Neuron (in vitro differentiated cells): ENCODE data around the gene TMEM187.
A peak's percentile ranks its signal among the peaks of the same experiment; 100 is the strongest.

ENCODE experiments used
- H2AFZ ChIP-seq: one replicate; pipeline ENCODE4 v1.6.1; 2013; ENCODE audit warnings: low read depth, mild to moderate bottlenecking, inconsistent platforms, low read length, moderate library complexity
- H3K27me3 ChIP-seq: one replicate; pipeline ENCODE4 v1.6.1; 2013; ENCODE audit warnings: low read length; ENCODE audit not compliant: insufficient read depth
- H3K36me3 ChIP-seq: one replicate; pipeline ENCODE4 v1.6.1; 2013; ENCODE audit warnings: low read length; ENCODE audit not compliant: insufficient read depth
- H3K4me1 ChIP-seq: one replicate; pipeline ENCODE4 v1.6.1; 2013; ENCODE audit warnings: low read length; ENCODE audit not compliant: insufficient read depth
- H3K4me3 ChIP-seq: 2 replicates; pipeline ENCODE4 v1.5.1; 2013; ENCODE audit warnings: mild to moderate bottlenecking, low read length, moderate library complexity
- H3K9me3 ChIP-seq: one replicate; pipeline ENCODE4 v1.6.1; 2013; ENCODE audit warnings: low read length

The TMEM187 gene

GRCh38 chrX:153972368-153973126 lies at the start of gene TMEM187:
TMEM187 (plus strand) TSS chrX:153972754; CDS start chrX:153982063, 9,309 bp downstream.
- no peaks in the 10 kb centered on the region for H3K27me3 ChIP-seq
- H3K4me3 ChIP-seq, result peak within 1 kb of the TSS; percentile 96
- H3K36me3 ChIP-seq, result no peaks in the 10 kb centered on the region
- H3K9me3 ChIP-seq, result no peaks in the 10 kb centered on the region
- H2AFZ ChIP-seq, result peak within 1 kb of the TSS; percentile 85
- peaks cover 41% of the 10 kb centered on the region for H3K4me1 ChIP-seq

GRCh38 chrX:153922932-153923857 lies 49.4 kb upstream of the TMEM187 start:
- Histone ChIP-seq H2AFZ (no peak overlapping the region), H3K36me3 (no peaks in the 10 kb centered on the region), H3K27me3 (peaks cover 15% of the 10 kb centered on the region), H3K9me3 (no peaks in the 10 kb centered on the region), H3K4me3 (no peak overlapping the region), H3K4me1 (peaks cover 17% of the 10 kb centered on the region)

- Histone ChIP-seq H3K4me1 (peaks cover 20% of the 10 kb centered on the region), H3K9me3 (no peaks in the 10 kb centered on the region), H2AFZ (no peak overlapping the region), H3K4me3 (no peak overlapping the region), H3K36me3 (no peaks in the 10 kb centered on the region), H3K27me3 (peaks cover 13% of the 10 kb centered on the region)
Observed at GRCh38 chrX:153924149-153924861, 48.2 kb upstream of the TMEM187 start.

GRCh38 chrX:153925387-153925738 lies 47.2 kb upstream of the TMEM187 start:
- Histone ChIP-seq H3K27me3 (peaks cover 15% of the 10 kb centered on the region), H3K36me3 (no peaks in the 10 kb centered on the region), H3K4me1 (peaks cover 20% of the 10 kb centered on the region), H2AFZ (no peak overlapping the region), H3K4me3 (no peak overlapping the region), H3K9me3 (no peaks in the 10 kb centered on the region)

GRCh38 chrX:153925739-153926551 lies 46.6 kb upstream of the TMEM187 start, which contains the start of gene ARHGAP4:
ARHGAP4 (minus strand) TSS chrX:153926264; CDS start chrX:153926202, 62 bp downstream.
- Histone ChIP-seq H3K36me3 (no peaks in the 10 kb centered on the region), H3K4me1 (peaks cover 20% of the 10 kb centered on the region), H3K27me3 (peaks cover 11% of the 10 kb centered on the region), H3K9me3 (no peaks in the 10 kb centered on the region), H2AFZ (no peak within 1 kb of the TSS), H3K4me3 (peak within 1 kb of the TSS; percentile 67)

- Histone ChIP-seq H3K9me3 (no peaks in the 10 kb centered on the region), H3K4me1 (peaks cover 18% of the 10 kb centered on the region), H3K4me3 (no peak overlapping the region), H2AFZ (no peak overlapping the region), H3K36me3 (peaks cover under 1% of the 10 kb centered on the region), H3K27me3 (peaks cover 16% of the 10 kb centered on the region)
Observed at GRCh38 chrX:153926552-153926857, 46.0 kb upstream of the TMEM187 start.

GRCh38 chrX:153926858-153927671 lies 45.5 kb upstream of the TMEM187 start:
- Histone ChIP-seq H3K27me3 (peaks cover 16% of the 10 kb centered on the region), H3K9me3 (no peaks in the 10 kb centered on the region), H3K4me1 (peaks cover 12% of the 10 kb centered on the region), H3K4me3 (peak overlapping the region; percentile 67), H3K36me3 (peaks cover 5% of the 10 kb centered on the region), H2AFZ (no peak overlapping the region)

GRCh38 chrX:153927672-153927921 lies 45.0 kb upstream of the TMEM187 start:
- peak overlapping the region; percentile 67 for H3K4me3 ChIP-seq
- H3K4me1 ChIP-seq, result peaks cover 10% of the 10 kb centered on the region
- H3K36me3 ChIP-seq, result peaks cover 9% of the 10 kb centered on the region
- H2AFZ ChIP-seq, result no peak overlapping the region
- H3K9me3 ChIP-seq, result no peaks in the 10 kb centered on the region
- H3K27me3 ChIP-seq, result peaks cover 16% of the 10 kb centered on the region

GRCh38 chrX:153927922-153928760 lies 44.4 kb upstream of the TMEM187 start:
- Histone ChIP-seq H2AFZ (no peak overlapping the region), H3K4me1 (peaks cover 10% of the 10 kb centered on the region), H3K9me3 (no peaks in the 10 kb centered on the region), H3K4me3 (peak overlapping the region; percentile 67), H3K36me3 (peaks cover 9% of the 10 kb centered on the region), H3K27me3 (peaks cover 16% of the 10 kb centered on the region)

GRCh38 chrX:153928846-153929245 lies 43.7 kb upstream of the TMEM187 start:
- Histone ChIP-seq H3K4me1 (peaks cover 14% of the 10 kb centered on the region), H3K36me3 (peaks cover 9% of the 10 kb centered on the region), H3K27me3 (peaks cover 16% of the 10 kb centered on the region), H2AFZ (no peak overlapping the region), H3K4me3 (no peak overlapping the region), H3K9me3 (no peaks in the 10 kb centered on the region)

GRCh38 chrX:153929576-153929975 lies 43.0 kb upstream of the TMEM187 start:
- Histone ChIP-seq H3K4me3 (no peak overlapping the region), H3K9me3 (no peaks in the 10 kb centered on the region), H3K4me1 (peaks cover 15% of the 10 kb centered on the region), H3K36me3 (peaks cover 9% of the 10 kb centered on the region), H2AFZ (no peak overlapping the region), H3K27me3 (peaks cover 16% of the 10 kb centered on the region)
